ENCODE results near the gene CDK5RAP1. TPM values are rescaled to one million over a fixed set of nuclear protein-coding genes. Genes with fewer than 3 reads are reported as not detected.

Gene CDK5RAP1
- total RNA-seq, 8 experiments from 2014 or later: 20.5 to 46.2 (median 30.3) TPM

DNA sequence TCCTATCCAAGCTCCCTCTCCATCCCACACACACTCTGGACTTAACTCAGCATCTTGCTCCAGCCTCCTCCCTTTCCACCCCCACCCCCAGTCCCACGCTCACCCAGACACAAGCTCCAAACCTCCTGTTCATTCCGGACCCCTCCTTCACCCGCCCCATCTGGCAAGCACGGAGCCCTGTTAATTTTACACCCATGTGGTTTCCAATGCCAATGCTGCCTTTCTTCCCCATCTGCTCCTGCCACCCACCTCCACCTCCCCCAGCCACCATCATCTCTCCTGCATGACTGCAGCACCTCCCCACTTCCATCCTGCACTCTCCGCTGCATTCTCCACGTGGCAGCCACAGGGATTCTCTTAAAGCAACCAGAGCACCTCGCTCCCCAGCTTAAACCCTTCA is 9.9 kb upstream of the CDK5RAP1 start:
- in situ Hi-C loops (cut with MboI; ENCODE audit: low pct_unique_long_range_greater_than_20kb in 2 of 9, low sequenced_read_pairs in 9 of 9, unreplicated experiment in 9 of 9): no loop called here
- no peak overlapping the region for H3K27ac ChIP-seq
- no peak for ATAC-seq (replicated peaks in 6 of 8)
- no peak overlapping the region for H3K4me3 ChIP-seq
- WGBS, 10 experiments: 40 to 100% (median 68%) methylated on average over 1 to 3 of the region's 7 CpGs; no CpG with 5 or more reads in 6 of the 10 experiments
- no peaks in the 10 kb centered on the region for H3K4me1 ChIP-seq (replicated peaks in 1 of 2)

- no peak for ATAC-seq (replicated peaks in 6 of 8)
- no peak overlapping the region for H3K4me3 ChIP-seq
- H3K27ac ChIP-seq: no peak overlapping the region
- WGBS, 10 experiments: 61 to 100% (median 93%) methylated on average over 1 to 4 of the region's 15 CpGs; no CpG with 5 or more reads in 5 of the 10 experiments
- in situ Hi-C loops (cut with MboI; ENCODE audit: low pct_unique_long_range_greater_than_20kb in 2 of 9, low sequenced_read_pairs in 9 of 9, unreplicated experiment in 9 of 9): no loop called here
- no peaks in the 10 kb centered on the region for H3K4me1 ChIP-seq (replicated peaks in 1 of 2)
Observed at GRCh38 chr20:33410081-33410742, 8.9 kb upstream of the CDK5RAP1 start.

DNA sequence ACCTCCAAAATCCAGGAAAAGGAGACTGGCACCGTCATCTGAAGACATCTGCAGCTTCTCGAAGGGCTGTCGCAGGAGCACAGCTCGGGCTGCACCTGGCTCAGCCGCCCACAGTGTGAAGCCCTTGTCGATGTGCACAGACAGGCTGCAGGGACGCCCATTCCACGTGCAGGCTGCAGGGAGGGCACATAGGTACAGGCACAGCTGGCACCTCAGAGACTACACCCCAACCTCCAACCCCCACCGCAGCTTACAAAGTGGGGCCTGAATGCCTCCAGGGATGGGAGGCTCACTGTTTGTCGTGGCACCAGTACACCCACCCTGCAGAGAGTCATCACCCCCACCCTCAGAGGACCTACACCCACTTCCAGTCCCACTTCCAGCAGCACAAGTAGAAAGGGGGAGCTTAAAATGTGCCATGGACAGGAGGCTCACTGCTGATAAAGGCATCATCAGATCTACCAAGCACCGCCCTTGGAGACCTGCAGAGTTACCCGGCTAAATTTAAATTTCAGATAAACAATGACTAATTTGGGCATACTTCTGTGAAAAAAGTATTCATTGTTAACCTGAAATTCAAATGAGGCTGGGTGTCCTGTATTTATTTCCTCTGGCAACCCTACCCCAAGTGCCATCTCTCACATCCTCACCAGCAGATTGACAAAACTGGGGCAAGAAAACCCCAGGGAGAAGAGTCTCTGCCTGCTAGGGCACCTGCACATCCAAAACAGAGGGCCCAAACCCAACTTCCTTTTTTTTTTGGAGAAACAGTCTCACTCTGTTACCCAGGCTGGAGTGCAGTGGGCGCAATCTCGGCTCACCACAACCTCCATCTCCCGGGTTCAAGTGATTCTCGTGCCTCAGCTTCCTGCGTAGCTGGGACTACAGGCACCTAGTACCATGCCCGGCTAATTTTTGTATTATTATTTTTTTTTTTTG is 7.7 kb upstream of the CDK5RAP1 start:
- in situ Hi-C loops (cut with MboI; ENCODE audit: low pct_unique_long_range_greater_than_20kb in 2 of 9, low sequenced_read_pairs in 9 of 9, unreplicated experiment in 9 of 9): no loop called here
- Histone ChIP-seq H3K4me3 (no peak overlapping the region), H3K4me1 (replicated peaks in 1 of 2) (no peaks in the 10 kb centered on the region), H3K27ac (no peak overlapping the region)
- WGBS, 10 experiments: 83 to 100% (median 91%) methylated on average over 1 to 5 of the region's 18 CpGs; no CpG with 5 or more reads in 5 of the 10 experiments
- ATAC-seq (replicated peaks in 6 of 8): peak in 3 of 8 experiments; percentile 78 to 81 (median 81)

DNA sequence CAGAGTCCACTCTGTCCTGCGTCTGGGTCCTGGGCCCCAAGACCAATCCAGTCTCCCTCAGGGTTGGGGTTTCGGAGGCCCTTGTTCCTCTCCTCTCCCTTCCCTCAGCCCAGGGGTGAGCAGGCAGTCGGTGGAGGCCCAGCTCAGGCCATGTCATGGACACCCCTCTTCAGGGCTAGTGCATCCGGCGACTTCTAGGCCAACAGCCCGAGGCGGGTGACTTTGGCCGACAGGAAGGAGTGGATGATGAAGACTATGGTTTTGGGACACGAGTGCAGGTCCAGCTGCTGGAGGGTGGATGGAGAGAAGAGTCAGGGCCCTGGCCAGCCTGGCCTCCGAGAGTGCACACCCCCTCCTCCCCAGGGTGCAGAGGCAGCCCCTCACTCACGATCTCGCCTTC is 7.0 kb upstream of the CDK5RAP1 start:
- no peak for ATAC-seq (replicated peaks in 6 of 8)
- in situ Hi-C loops (cut with MboI; ENCODE audit: low pct_unique_long_range_greater_than_20kb in 2 of 9, low sequenced_read_pairs in 9 of 9, unreplicated experiment in 9 of 9): no loop called here
- no peak overlapping the region for H3K27ac ChIP-seq

DNA sequence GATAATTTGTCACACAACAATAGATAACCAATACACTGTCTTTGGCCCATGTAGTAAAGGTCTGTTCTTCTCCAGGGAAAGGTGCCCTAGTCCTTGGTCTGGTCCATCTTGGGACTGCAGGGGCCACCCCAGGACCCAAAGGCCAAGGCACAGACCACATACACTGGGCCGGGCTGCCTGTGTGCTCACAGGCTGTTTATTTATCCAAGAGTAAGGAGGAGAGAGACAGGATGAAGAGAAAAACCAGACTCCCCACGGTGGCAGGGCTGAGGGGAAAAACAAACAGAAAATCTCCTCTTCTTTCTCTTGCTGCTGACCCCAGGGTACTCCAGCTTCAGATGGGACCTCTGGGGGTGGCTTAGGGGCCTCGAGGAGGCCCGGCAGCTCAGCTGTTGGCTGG is 6.5 kb upstream of the CDK5RAP1 start:
- ATAC-seq (replicated peaks in 6 of 8): no peak
- no peak overlapping the region for H3K27ac ChIP-seq
- H3K4me1 ChIP-seq (replicated peaks in 1 of 2): no peaks in the 10 kb centered on the region
- in situ Hi-C loops (cut with MboI; ENCODE audit: low pct_unique_long_range_greater_than_20kb in 2 of 9, low sequenced_read_pairs in 9 of 9, unreplicated experiment in 9 of 9): no loop called here
- WGBS, 10 experiments: 0 to 100% (median 20%) methylated on average over 1 to 3 of the region's 4 CpGs; no CpG with 5 or more reads in 1 of the 10 experiments
- no peak overlapping the region for H3K4me3 ChIP-seq

More for the DNA sequence above, 7.0 kb upstream of the CDK5RAP1 start:
- no peaks in the 10 kb centered on the region for H3K4me1 ChIP-seq (replicated peaks in 1 of 2)
- WGBS, 10 experiments: 80 to 100% methylated on average over 1 of the region's 12 CpGs; no CpG with 5 or more reads in 8 of the 10 experiments
- no peak overlapping the region for H3K4me3 ChIP-seq

- in situ Hi-C loops (cut with MboI; ENCODE audit: low pct_unique_long_range_greater_than_20kb in 2 of 9, low sequenced_read_pairs in 9 of 9, unreplicated experiment in 9 of 9): no loop called here
- Histone ChIP-seq H3K4me1 (replicated peaks in 1 of 2) (peaks cover under 1 to 1% of the 10 kb centered on the region in 2 donors), H3K27ac (no peak overlapping the region), H3K4me3 (no peak overlapping the region)
- 44 to 100% (median 92%) methylated on average over 1 of the region's 1 CpG; no CpG with 5 or more reads in 6 of the 10 experiments for WGBS, 10 experiments
- peak in 2 of 8 experiments; percentile 22 to 29 for ATAC-seq (replicated peaks in 6 of 8)
Observed at GRCh38 chr20:33407251-33407650, 5.9 kb upstream of the CDK5RAP1 start.

DNA sequence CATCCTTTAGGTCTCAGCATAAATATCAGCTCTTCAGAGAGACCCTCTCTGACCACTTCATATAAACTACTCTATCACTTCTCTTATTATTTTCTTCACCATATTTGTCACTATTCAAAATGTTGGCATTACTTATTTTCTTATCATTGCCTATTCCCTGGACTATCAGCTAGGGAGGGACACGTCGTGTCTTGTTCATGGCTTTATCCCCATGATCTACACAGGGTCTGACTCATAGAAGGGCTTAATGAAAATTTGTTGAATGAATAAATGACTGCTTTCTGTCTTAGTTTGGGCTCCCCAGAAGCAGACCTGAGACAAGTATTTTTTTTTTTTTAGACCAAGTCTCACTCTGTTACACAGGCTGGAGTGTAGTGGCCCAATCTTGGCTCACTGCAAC is 3.0 kb upstream of the CDK5RAP1 start:
- WGBS, 10 experiments: 92 to 100% (median 100%) methylated on average over 1 to 2 of the region's 2 CpGs; no CpG with 5 or more reads in 4 of the 10 experiments
- Histone ChIP-seq H3K27ac (no peak overlapping the region), H3K4me1 (replicated peaks in 1 of 2) (peaks cover 11 to 12% of the 10 kb centered on the region in 2 donors), H3K4me3 (no peak overlapping the region)
- in situ Hi-C loops (cut with MboI; ENCODE audit: low pct_unique_long_range_greater_than_20kb in 2 of 9, low sequenced_read_pairs in 9 of 9, unreplicated experiment in 9 of 9): no loop called here
- no peak for ATAC-seq (replicated peaks in 6 of 8)

DNA sequence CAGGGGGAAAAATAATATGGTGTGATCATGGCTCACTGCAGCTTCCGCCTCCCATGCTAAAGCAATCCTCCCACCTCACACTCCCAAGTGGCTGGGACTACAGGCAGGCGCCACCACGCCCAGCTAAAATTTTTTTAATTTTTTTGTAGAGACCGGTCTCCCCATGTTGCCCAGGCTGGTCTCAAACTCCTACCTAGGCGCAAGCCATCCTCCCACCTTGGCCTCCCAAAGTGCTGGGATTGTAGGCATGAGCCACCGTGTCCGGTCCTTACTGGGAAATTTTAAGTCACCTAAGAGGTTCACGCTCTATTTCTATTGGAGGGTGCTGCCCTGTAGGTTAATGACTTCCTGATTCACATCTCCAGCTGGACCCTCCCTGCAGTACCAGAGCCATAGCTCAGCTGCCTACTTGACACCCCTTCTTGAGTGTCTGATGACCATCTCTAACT is 626 bp upstream of the CDK5RAP1 start:
- ATAC-seq (replicated peaks in 6 of 8): peak in 7 of 8 experiments; percentile 32 to 69 (median 40)
- 20 to 78% (median 41%) methylated on average over 2 to 8 of the region's 8 CpGs for WGBS, 10 experiments
- in situ Hi-C loops (cut with MboI; ENCODE audit: low pct_unique_long_range_greater_than_20kb in 2 of 9, low sequenced_read_pairs in 9 of 9, unreplicated experiment in 9 of 9): no loop called here
- H3K4me3 ChIP-seq: peak overlapping the region; percentile 62 to 99 (median 87)
- no peak overlapping the region for H3K27ac ChIP-seq
- H3K4me1 ChIP-seq (replicated peaks in 1 of 2): peaks cover 11 to 12% of the 10 kb centered on the region in 2 donors

- H3K4me1 ChIP-seq (replicated peaks in 1 of 2): peaks cover 11 to 12% of the 10 kb centered on the region in 2 donors
- 0 to 3% (median 0%) methylated on average over 2 to 7 of the region's 8 CpGs; no CpG with 5 or more reads in 4 of the 10 experiments for WGBS, 10 experiments
- peak overlapping the region in 1 of 2 donors; percentile 77 for H3K27ac ChIP-seq
- in situ Hi-C loops (cut with MboI; ENCODE audit: low pct_unique_long_range_greater_than_20kb in 2 of 9, low sequenced_read_pairs in 9 of 9, unreplicated experiment in 9 of 9): no loop called here
- H3K4me3 ChIP-seq: peak overlapping the region; percentile 62 to 99 (median 87)
- ATAC-seq (replicated peaks in 6 of 8): peak; percentile 6 to 55 (median 24)
Observed at GRCh38 chr20:33400812-33401183, 521 bp downstream of the CDK5RAP1 start.

GRCh38 chr20:33399924-33400323 is 1.4 kb downstream of the CDK5RAP1 start:
- 28 to 94% (median 67%) methylated on average over 1 to 5 of the region's 6 CpGs; no CpG with 5 or more reads in 3 of the 10 experiments for WGBS, 10 experiments
- H3K4me3 ChIP-seq: no peak overlapping the region
- no peak for ATAC-seq (replicated peaks in 6 of 8)
- in situ Hi-C loops (cut with MboI; ENCODE audit: low pct_unique_long_range_greater_than_20kb in 2 of 9, low sequenced_read_pairs in 9 of 9, unreplicated experiment in 9 of 9): no loop called here
- H3K4me1 ChIP-seq (replicated peaks in 1 of 2): peaks cover 11 to 12% of the 10 kb centered on the region in 2 donors
- no peak overlapping the region for H3K27ac ChIP-seq

- WGBS, 10 experiments: 68 to 100% (median 97%) methylated on average over 1 to 4 of the region's 4 CpGs
- Histone ChIP-seq H3K4me1 (replicated peaks in 1 of 2) (peaks cover 0 to under 1% of the 10 kb centered on the region in 2 donors), H3K27ac (no peak overlapping the region), H3K4me3 (no peak overlapping the region)
- in situ Hi-C loops (cut with MboI; ENCODE audit: low pct_unique_long_range_greater_than_20kb in 2 of 9, low sequenced_read_pairs in 9 of 9, unreplicated experiment in 9 of 9): no loop called here
- ATAC-seq (replicated peaks in 6 of 8): no peak
Observed at GRCh38 chr20:33394718-33395117, 6.6 kb downstream of the CDK5RAP1 start.

DNA sequence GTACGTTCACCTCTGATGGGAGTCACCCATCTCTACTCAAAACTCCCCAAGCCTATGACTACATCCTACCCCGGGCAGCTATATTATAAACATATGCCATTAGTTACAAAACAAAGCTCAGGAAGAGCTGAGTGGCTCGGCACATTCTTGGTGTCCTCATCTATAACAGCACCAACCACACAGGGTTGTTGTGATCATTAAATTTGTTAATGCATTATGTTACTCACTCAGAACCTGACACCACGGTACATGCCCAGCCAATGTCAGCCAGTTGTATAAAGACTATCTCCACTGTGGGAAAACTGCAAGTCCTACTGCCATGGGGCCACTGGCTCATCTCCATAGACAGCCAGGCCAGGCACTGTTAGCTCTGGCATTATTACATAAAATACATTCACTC is 7.7 kb downstream of the CDK5RAP1 start:
- no peaks in the 10 kb centered on the region for H3K4me1 ChIP-seq (replicated peaks in 1 of 2)
- H3K27ac ChIP-seq: no peak overlapping the region
- H3K4me3 ChIP-seq: no peak overlapping the region
- peak in 3 of 8 experiments; percentile 14 to 56 (median 28) for ATAC-seq (replicated peaks in 6 of 8)
- 50 to 100% (median 83%) methylated on average over 1 to 4 of the region's 4 CpGs; no CpG with 5 or more reads in 1 of the 10 experiments for WGBS, 10 experiments
- in situ Hi-C loops (cut with MboI; ENCODE audit: low pct_unique_long_range_greater_than_20kb in 2 of 9, low sequenced_read_pairs in 9 of 9, unreplicated experiment in 9 of 9): no loop called here
